Measurements from ENCODE around the gene MTARC1.

The MTARC1 gene

DNA sequence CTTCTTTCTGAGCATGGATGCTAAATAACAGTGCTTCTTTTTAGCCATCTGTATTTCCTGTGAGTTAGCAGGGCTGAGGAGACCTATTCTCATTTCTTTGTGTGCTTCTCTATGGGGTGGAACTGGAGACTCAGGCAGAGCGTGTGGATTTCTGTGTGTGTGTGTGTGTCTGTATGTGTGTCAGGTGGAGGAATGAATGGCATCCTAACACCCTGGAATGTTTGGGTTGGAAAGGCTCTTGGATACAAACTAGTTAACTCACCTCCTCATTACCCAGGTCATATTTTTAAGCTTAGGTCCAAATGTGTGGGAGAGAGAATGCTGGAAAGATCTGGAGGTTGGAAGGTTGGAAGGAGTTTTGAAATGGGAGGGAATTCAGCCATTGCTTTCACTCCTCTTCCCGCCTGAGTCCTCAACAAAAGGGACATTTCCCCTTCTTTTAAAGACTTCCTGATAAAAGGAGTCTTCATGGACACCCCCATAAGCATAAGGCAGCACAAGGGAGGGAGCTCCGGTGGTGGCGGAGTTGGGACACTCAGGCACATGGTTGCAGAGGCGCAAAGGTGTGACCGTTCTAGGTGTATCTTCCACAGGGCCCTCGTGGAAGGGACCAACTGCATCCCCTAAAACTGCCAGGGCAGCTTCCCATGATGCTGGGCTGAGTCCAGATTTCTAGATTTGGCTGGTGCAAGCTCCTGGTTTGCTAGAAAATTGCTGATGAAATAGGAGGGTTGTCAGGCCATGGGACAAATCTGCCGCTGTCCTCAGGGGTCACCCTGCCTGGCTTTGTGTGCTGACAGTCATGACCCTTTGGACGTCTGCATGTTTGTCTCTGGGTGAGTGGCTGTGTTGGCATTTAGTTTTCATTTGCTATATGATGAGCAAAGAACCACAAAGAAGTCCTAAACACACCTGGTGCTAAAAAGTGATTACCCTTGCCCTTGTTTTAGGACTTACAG, 37.6 kb downstream of the MTARC1 start:
- H4K20me1 ChIP-seq (ENCODE audit: insufficient read depth, low read length), result no peaks in the 10 kb centered on the region
- no peaks in the 10 kb centered on the region for H3K9me3 ChIP-seq (ENCODE audit: insufficient read depth, low read length)
- no peak overlapping the region for H3K27ac ChIP-seq (ENCODE audit: low read length)
- TF ChIP-seq, protein P1, sequence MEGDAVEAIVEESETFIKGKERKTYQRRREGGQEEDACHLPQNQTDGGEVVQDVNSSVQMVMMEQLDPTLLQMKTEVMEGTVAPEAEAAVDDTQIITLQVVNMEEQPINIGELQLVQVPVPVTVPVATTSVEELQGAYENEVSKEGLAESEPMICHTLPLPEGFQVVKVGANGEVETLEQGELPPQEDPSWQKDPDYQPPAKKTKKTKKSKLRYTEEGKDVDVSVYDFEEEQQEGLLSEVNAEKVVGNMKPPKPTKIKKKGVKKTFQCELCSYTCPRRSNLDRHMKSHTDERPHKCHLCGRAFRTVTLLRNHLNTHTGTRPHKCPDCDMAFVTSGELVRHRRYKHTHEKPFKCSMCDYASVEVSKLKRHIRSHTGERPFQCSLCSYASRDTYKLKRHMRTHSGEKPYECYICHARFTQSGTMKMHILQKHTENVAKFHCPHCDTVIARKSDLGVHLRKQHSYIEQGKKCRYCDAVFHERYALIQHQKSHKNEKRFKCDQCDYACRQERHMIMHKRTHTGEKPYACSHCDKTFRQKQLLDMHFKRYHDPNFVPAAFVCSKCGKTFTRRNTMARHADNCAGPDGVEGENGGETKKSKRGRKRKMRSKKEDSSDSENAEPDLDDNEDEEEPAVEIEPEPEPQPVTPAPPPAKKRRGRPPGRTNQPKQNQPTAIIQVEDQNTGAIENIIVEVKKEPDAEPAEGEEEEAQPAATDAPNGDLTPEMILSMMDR (IDR thresholded peaks at IDR 0.05; ENCODE audit: low read depth, low read length), result no peak
- TF ChIP-seq EZH2phosphoT487 (IDR thresholded peaks at IDR 0.05; ENCODE audit: low read depth), result no peak
- H3K4me1 ChIP-seq (ENCODE audit: low read length), result no peaks in the 10 kb centered on the region
- H3K79me2 ChIP-seq (ENCODE audit: low read length), result no peaks in the 10 kb centered on the region
- no peaks in the 10 kb centered on the region for H3K36me3 ChIP-seq (replicated peaks; ENCODE audit: low read depth, low read length)
- no peak overlapping the region for H3K4me3 ChIP-seq (ENCODE audit: low read length)
- no peak overlapping the region for H3K9ac ChIP-seq (ENCODE audit: low read length)
- no peak overlapping the region for H2AFZ ChIP-seq (ENCODE audit: low read depth, low read length)
- 0 out of 2 replicates have a peak, but pooled peaks cover 18% of the 10 kb centered on the region for H3K27me3 ChIP-seq (ENCODE audit: low read depth, low read length)
- H3K4me2 ChIP-seq (ENCODE audit: low read length), result no peak overlapping the region

DNA sequence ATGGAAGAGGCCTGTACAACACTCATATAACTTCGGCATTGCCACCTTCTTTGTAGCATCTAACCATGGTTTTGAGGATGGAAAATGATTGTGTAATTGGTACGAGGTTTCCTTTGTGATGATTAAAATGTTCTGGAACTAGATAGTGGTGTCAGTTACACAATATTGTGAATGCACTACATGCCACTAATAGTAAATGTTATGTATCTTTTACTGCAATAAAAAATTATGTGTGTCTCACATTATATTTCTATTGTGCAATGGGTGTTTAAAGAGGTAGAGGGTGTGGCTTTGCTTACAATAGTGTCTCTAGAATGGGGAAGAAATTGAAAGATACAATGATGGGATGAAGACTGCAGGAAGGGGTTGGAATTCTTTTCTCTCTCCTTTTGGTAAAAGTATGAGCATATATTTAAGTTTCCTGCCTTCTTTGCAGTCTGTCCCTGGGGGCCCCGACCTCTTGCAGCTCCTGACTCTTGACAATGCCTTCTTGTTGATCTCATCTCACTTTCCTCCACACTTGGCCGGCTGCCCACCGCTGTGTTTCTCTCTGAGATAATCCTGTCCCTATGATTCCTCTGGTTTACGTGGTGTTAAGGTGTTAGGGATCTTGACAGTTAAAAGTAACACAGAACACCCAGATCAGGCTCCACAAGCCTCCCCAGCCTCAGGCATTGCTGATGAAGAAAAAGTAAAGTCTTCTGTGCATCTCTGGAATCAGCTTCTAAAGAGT, 39.3 kb downstream of the MTARC1 start:
- H3K36me3 ChIP-seq (replicated peaks; ENCODE audit: low read depth, low read length), result no peaks in the 10 kb centered on the region
- no peaks in the 10 kb centered on the region for H4K20me1 ChIP-seq (ENCODE audit: insufficient read depth, low read length)
- H3K4me2 ChIP-seq (ENCODE audit: low read length), result no peak overlapping the region
- TF ChIP-seq EZH2phosphoT487 (IDR thresholded peaks at IDR 0.05; ENCODE audit: low read depth), result no peak
- TF ChIP-seq, protein P1 (IDR thresholded peaks at IDR 0.05; ENCODE audit: low read depth, low read length), result no peak
- H3K79me2 ChIP-seq (ENCODE audit: low read length), result no peaks in the 10 kb centered on the region
- no peak overlapping the region for H3K27ac ChIP-seq (ENCODE audit: low read length)
- no peaks in the 10 kb centered on the region for H3K4me1 ChIP-seq (ENCODE audit: low read length)
- 0 out of 2 replicates have a peak, but pooled peaks cover 14% of the 10 kb centered on the region for H3K27me3 ChIP-seq (ENCODE audit: low read depth, low read length)
- no peak overlapping the region for H3K4me3 ChIP-seq (ENCODE audit: low read length)
- no peaks in the 10 kb centered on the region for H3K9me3 ChIP-seq (ENCODE audit: insufficient read depth, low read length)
- no peak overlapping the region for H2AFZ ChIP-seq (ENCODE audit: low read depth, low read length)
- no peak overlapping the region for H3K9ac ChIP-seq (ENCODE audit: low read length)

DNA sequence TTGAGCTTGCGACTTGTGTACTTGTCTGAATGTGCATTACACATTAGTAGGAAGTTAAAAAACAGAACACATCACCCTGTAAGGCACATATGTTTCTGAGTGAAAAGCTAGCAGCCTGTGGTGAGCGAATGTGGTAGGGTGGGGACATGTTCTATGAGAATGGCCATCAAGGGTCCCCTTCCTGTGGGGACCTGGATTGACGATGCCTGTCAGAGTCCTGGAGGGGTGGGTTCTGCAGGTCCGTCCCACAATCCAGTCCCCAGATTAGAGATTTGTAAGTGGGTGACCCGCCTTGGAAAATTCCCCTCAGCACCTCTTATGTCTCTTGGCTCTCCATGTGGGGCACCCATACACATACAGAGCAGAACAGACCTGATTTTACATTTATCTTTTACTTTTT, 40.0 kb downstream of the MTARC1 start:
- Histone ChIP-seq H3K27ac (ENCODE audit: low read length) (no peak overlapping the region), H3K79me2 (ENCODE audit: low read length) (no peaks in the 10 kb centered on the region), H4K20me1 (ENCODE audit: insufficient read depth, low read length) (no peaks in the 10 kb centered on the region), H3K9ac (ENCODE audit: low read length) (no peak overlapping the region), H3K36me3 (replicated peaks; ENCODE audit: low read depth, low read length) (no peaks in the 10 kb centered on the region), H3K4me2 (ENCODE audit: low read length) (no peak overlapping the region), H3K4me1 (ENCODE audit: low read length) (no peaks in the 10 kb centered on the region), H3K9me3 (ENCODE audit: insufficient read depth, low read length) (no peaks in the 10 kb centered on the region), H2AFZ (ENCODE audit: low read depth, low read length) (no peak overlapping the region), H3K27me3 (ENCODE audit: low read depth, low read length) (0 out of 2 replicates have a peak, but pooled peaks cover 14% of the 10 kb centered on the region), H3K4me3 (ENCODE audit: low read length) (no peak overlapping the region)
- TF ChIP-seq, protein P1 (IDR thresholded peaks at IDR 0.05; ENCODE audit: low read depth, low read length), result no peak
- TF ChIP-seq EZH2phosphoT487 (IDR thresholded peaks at IDR 0.05; ENCODE audit: low read depth), result no peak
